Breast epithelium (tissue), 4 donors: ENCODE results near the gene PLXNA3. TPM values are rescaled to one million over a fixed set of nuclear protein-coding genes. Genes with fewer than 3 reads are reported as not detected.

ENCODE experiments used
- DNase-seq, 2 donors: peaks; one replicate each; pipeline ENCODE4 v3.0.0-alpha.2; 2019; ENCODE audit warnings: low spot score in 2 of 2
- H3K27ac ChIP-seq, 2 donors: fragments of 200-600 bp; sonication (generic) in 1 of 2; one replicate each; pipeline ENCODE4 v1.5.1; 2016 to 2019; ENCODE audit warnings: mild to moderate bottlenecking in 1 of 2
- H3K27me3 ChIP-seq, 2 donors: fragments of 200-600 bp; sonication (generic) in 1 of 2; one replicate each; pipeline versions ENCODE4 v1.5.1 to v1.6.0; 2017 to 2019; ENCODE audit warnings: control low read depth in 1 of 2, mild to moderate bottlenecking in 1 of 2
- H3K36me3 ChIP-seq: fragments of 200-600 bp; one replicate; pipeline ENCODE4 v1.5.1; 2019
- H3K4me1 ChIP-seq, 2 donors: fragments of 200-600 bp; sonication (generic); one replicate each; pipeline ENCODE4 v1.5.1; 2016 to 2019; ENCODE audit warnings: control low read depth in 1 of 2
- H3K4me3 ChIP-seq, 3 donors: fragments of 200-600 bp; sonication (generic); 1 replicate in 2 of 3; 2 replicates in 1 of 3; pipeline ENCODE4 v1.5.1; 2016 to 2019; ENCODE audit warnings: mild to moderate bottlenecking in 3 of 3, moderate library complexity in 2 of 3
- H3K9me3 ChIP-seq, 2 donors: fragments of 200-600 bp; sonication (generic) in 1 of 2; one replicate each; pipeline ENCODE4 v1.5.1; 2016 to 2019; ENCODE audit warnings: control low read depth in 1 of 2
- CTCF ChIP-seq, 3 donors: fragments of 450-650 bp; IDR thresholded peaks; one replicate each; pipeline ENCODE4 v1.5.1; 2016 to 2017; ENCODE audit warnings: antibody characterized with exemption in 3 of 3, mild to moderate bottlenecking in 3 of 3, moderate library complexity in 3 of 3
- POLR2A ChIP-seq: fragments of 450-650 bp; IDR thresholded peaks from one replicate; pipeline ENCODE4 v1.6.1; 2016; ENCODE audit warnings: antibody characterized with exemption, mild to moderate bottlenecking, moderate library complexity
- POLR2AphosphoS5 ChIP-seq, 3 donors: sonication (generic); formaldehyde crosslinking; IDR thresholded peaks; one replicate each; pipeline ENCODE4 v1.6.1; 2017; ENCODE audit warnings: antibody characterized with exemption in 3 of 3
- intact Hi-C: fragments of 100-400 bp; cut with DNase I; formaldehyde crosslinking; loops from one replicate; pipeline ENCODE4 v1.15.1; 2023; ENCODE audit warnings: low total_unique reads
- total RNA-seq, 3 donors: library from RNA; depleted of rRNA; stranded (reverse); fragments of >200 nt; gene quantifications; one replicate each; pipeline ENCODE4 v1.1.0, GENCODE V29; 2016

PLXNA3 gene
- total RNA-seq, 3 donors from 2014 or later, result 6.1 to 10.8 (median 10.1) TPM

GRCh38 chrX:154412468-154412867, 45.6 kb upstream of the PLXNA3 start:
- no peak for DNase-seq

DNA sequence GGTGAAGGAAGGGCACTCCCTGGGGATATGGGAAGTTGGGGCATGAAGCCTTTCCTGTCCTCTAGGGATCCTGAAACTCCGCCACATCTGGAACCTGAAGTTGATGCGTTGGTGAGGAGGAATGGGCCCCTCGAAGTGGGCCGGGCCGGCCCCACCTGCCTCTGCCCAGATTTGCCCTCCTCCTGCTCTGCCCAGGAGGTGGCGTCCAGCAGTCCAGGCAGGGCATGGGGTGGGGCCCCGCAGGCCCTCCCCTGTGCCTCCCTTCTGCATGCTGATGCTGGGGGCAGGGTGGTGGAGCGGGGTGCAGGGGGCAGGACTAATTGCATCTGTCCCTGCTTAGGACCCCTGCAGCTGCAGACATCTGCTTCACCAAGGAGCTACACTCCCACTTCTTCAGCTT, 44.9 kb upstream of the PLXNA3 start:
- H3K4me1 ChIP-seq, result no peaks in the 10 kb centered on the region
- peak overlapping the region in 1 of 2 donors; percentile 97 for H3K27ac ChIP-seq
- H3K9me3 ChIP-seq, result no peaks in the 10 kb centered on the region
- no peak overlapping the region for H3K4me3 ChIP-seq
- H3K36me3 ChIP-seq, result no peaks in the 10 kb centered on the region
- peaks cover 0 to 33% of the 10 kb centered on the region in 2 donors for H3K27me3 ChIP-seq
- no peak for DNase-seq
- no peak for TF ChIP-seq POLR2AphosphoS5 (IDR thresholded peaks at IDR 0.05)
- no peak for TF ChIP-seq POLR2A
- no peak for TF ChIP-seq CTCF (IDR thresholded peaks at IDR 0.05)
- intact Hi-C loops, result no loop called here

More at GRCh38 chrX:154412468-154412867, 45.6 kb upstream of the PLXNA3 start:
- TF ChIP-seq CTCF (IDR thresholded peaks at IDR 0.05), result no peak
- TF ChIP-seq POLR2AphosphoS5 (IDR thresholded peaks at IDR 0.05), result no peak
- peak overlapping the region; percentile 94 to 97 for H3K27ac ChIP-seq
- H3K4me1 ChIP-seq, result no peaks in the 10 kb centered on the region
- H3K36me3 ChIP-seq, result no peaks in the 10 kb centered on the region
- H3K27me3 ChIP-seq, result peaks cover 0 to 30% of the 10 kb centered on the region in 2 donors
- intact Hi-C loops, result no loop called here
- peak overlapping the region; percentile 66 to 88 (median 72) for H3K4me3 ChIP-seq
- H3K9me3 ChIP-seq, result no peaks in the 10 kb centered on the region

- peaks cover 0 to 30% of the 10 kb centered on the region in 2 donors for H3K27me3 ChIP-seq
- no peak for DNase-seq
- TF ChIP-seq CTCF (IDR thresholded peaks at IDR 0.05) (no peak), POLR2AphosphoS5 (IDR thresholded peaks at IDR 0.05) (no peak), POLR2A (no peak)
- no peaks in the 10 kb centered on the region for H3K9me3 ChIP-seq
- intact Hi-C loops, result no loop called here
- H3K27ac ChIP-seq, result no peak overlapping the region
- no peak overlapping the region for H3K4me3 ChIP-seq
- no peaks in the 10 kb centered on the region for H3K4me1 ChIP-seq
- no peaks in the 10 kb centered on the region for H3K36me3 ChIP-seq
These were observed 40.9 kb upstream of the PLXNA3 start for GRCh38 chrX:154417157-154417556.

DNA sequence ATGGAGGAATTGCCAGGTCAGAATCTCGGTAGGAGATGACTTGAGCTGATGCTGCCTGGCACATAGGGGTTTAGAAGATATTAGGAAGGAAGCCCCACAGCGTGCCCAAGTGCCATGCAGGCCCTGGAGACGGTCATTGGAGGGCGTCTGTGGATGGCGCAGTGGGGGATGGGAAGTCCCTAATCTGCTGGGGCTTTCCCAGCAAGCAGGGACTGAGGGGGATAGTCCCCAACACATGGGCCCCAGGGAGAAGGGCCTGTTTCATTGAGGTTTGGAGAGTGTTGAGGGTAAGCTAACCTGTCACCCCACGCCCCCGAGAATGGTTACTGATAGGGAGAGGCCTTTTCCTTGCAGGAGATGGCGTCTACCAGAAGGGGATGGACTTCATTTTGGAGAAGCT, 38.9 kb upstream of the PLXNA3 start:
- Histone ChIP-seq H3K4me3 (no peak overlapping the region), H3K9me3 (no peaks in the 10 kb centered on the region), H3K27me3 (peaks cover 0 to 17% of the 10 kb centered on the region in 2 donors), H3K27ac (no peak overlapping the region), H3K4me1 (no peaks in the 10 kb centered on the region), H3K36me3 (no peaks in the 10 kb centered on the region)
- TF ChIP-seq POLR2A (no peak), CTCF (IDR thresholded peaks at IDR 0.05) (no peak), POLR2AphosphoS5 (IDR thresholded peaks at IDR 0.05) (no peak)
- intact Hi-C loops, result no loop called here
- no peak for DNase-seq

DNA sequence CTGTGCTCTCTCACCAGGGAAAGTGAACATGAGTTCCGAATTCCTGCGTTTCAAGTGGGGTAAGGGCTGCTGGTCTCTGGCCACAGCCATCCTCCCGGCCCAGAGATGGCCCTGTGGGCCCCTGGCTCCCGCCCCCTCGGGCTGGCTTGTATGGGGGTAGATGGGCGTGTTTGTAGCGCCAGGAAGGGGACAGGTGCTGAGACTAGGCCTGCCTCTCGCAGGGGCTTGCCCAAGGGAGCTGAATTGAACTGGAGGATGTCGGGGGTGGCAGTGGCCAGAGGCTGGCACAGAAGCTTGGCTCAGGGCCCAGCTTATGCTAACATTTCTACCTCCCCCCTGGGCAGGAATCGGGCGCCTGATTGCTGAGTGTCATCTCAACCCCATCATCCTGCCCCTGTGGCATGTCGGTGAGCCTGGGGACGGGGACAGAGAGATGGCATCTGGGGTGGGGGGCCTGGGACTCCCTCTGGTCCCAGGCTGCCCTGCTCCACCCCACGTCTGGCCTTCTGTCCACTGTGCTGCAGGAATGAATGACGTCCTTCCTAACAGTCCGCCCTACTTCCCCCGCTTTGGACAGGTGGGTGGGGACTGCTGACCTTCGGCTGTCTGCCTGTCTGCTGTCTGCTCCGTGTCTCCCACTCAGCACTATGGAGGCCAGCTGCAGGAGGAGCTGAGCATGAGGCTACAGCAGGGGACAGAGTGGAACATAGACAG, 38.2 kb upstream of the PLXNA3 start:
- Histone ChIP-seq H3K4me3 (no peak overlapping the region), H3K9me3 (no peaks in the 10 kb centered on the region), H3K27me3 (peaks cover 0 to 17% of the 10 kb centered on the region in 2 donors), H3K4me1 (no peaks in the 10 kb centered on the region), H3K36me3 (no peaks in the 10 kb centered on the region), H3K27ac (no peak overlapping the region)
- no peak for DNase-seq
- intact Hi-C loops, result no loop called here
- TF ChIP-seq POLR2AphosphoS5 (IDR thresholded peaks at IDR 0.05) (no peak), CTCF (IDR thresholded peaks at IDR 0.05) (no peak), POLR2A (no peak)
